K562 (cell line): ENCODE measurements around the gene NDUFAF2. TPM values are rescaled to one million over a fixed set of nuclear protein-coding genes. Genes with fewer than 3 reads are reported as not detected.

Experiments
- BRD4 ChIP-seq: fragments of 200-600 bp; sonication (generic); IDR thresholded peaks from 2 replicates; pipeline ENCODE4 v1.6.1; 2017; ENCODE audit warnings: inconsistent platforms
- CBX3 ChIP-seq, 2 experiments: IDR thresholded peaks; 1 replicate in 1 of 2; 2 replicates in 1 of 2; pipeline ENCODE4 v1.6.1; 2012; ENCODE audit warnings: inconsistent platforms in 2 of 2, low read length in 2 of 2, borderline replicate concordance in 1 of 2, control low read depth in 1 of 2
- CHD1 ChIP-seq: fragments of 200-600 bp; sonication (generic); IDR thresholded peaks from one replicate; pipeline ENCODE4 v1.6.1; 2012; ENCODE audit warnings: mild to moderate bottlenecking, moderate library complexity, low read length, inconsistent platforms
- EHMT2 ChIP-seq: fragments of 450-650 bp; IDR thresholded peaks from 2 replicates; pipeline ENCODE4 v1.6.1; 2018; ENCODE audit warnings: antibody characterized with exemption
- ESRRB ChIP-seq: fragments of 250-450 bp; sonication (Bioruptor Pico); IDR thresholded peaks from 2 replicates; pipeline ENCODE4 v1.5.0; 2020; ENCODE audit warnings: mild to moderate bottlenecking, moderate library complexity, borderline replicate concordance
- FOXK1 ChIP-seq: sonication (generic); formaldehyde crosslinking; IDR thresholded peaks from 2 replicates; pipeline ENCODE4 v1.8.0; 2022; ENCODE audit warnings: missing genetic modification reagents, mild to moderate bottlenecking, borderline replicate concordance
- FOXO4 ChIP-seq: fragments of 450-650 bp; formaldehyde crosslinking; IDR thresholded peaks from 2 replicates; pipeline ENCODE4 v1.4.0; 2020; ENCODE audit warnings: mild to moderate bottlenecking, moderate library complexity
- GABPB1 ChIP-seq: sonication (generic); formaldehyde crosslinking; IDR thresholded peaks from 2 replicates; pipeline ENCODE4 v1.8.0; 2022; ENCODE audit warnings: mild to moderate bottlenecking, missing genetic modification reagents
- GABPB2 ChIP-seq: fragments of 250-450 bp; sonication (Bioruptor Pico); conservative IDR thresholded peaks from 2 replicates; pipeline ENCODE4 v1.5.1; 2021; ENCODE audit warnings: mild to moderate bottlenecking
- GATAD2A ChIP-seq: fragments of 450-650 bp; IDR thresholded peaks from 2 replicates; pipeline ENCODE4 v1.6.1; 2017
- GTF2F1 ChIP-seq: IDR thresholded peaks from 2 replicates; pipeline ENCODE4 v1.6.1; 2011; ENCODE audit warnings: low read depth, low read length, improper control_type of control experiment
- KDM5B ChIP-seq: fragments of 200-600 bp; sonication (generic); IDR thresholded peaks from 2 replicates; pipeline ENCODE4 v1.6.1; 2012; ENCODE audit warnings: low read depth, mild to moderate bottlenecking, moderate library complexity, low read length, control low read depth, inconsistent platforms; ENCODE audit not compliant: insufficient replicate concordance
- MCM3 ChIP-seq: fragments of 450-650 bp; IDR thresholded peaks from 2 replicates; pipeline ENCODE4 v1.6.1; 2016
- MYBL2 ChIP-seq, 2 experiments: fragments of 450-650 bp in 1 of 2; sonication (generic) in 1 of 2; formaldehyde crosslinking in 1 of 2; IDR thresholded peaks; 2 replicates each; pipeline versions ENCODE4 v1.6.1 to v1.8.1; 2017 to 2022; ENCODE audit warnings: borderline replicate concordance in 1 of 2, inconsistent platforms in 1 of 2, low read depth in 1 of 2, mild to moderate bottlenecking in 1 of 2, missing genetic modification reagents in 1 of 2, moderate library complexity in 1 of 2
- MYNN ChIP-seq, 2 experiments: sonication (generic); formaldehyde crosslinking in 1 of 2; IDR thresholded peaks; 2 replicates each; pipeline versions ENCODE4 v1.5.0 to v1.6.1; 2016 to 2020; ENCODE audit warnings: antibody characterized with exemption in 1 of 2, missing genetic modification reagents in 1 of 2
- SFPQ ChIP-seq: fragments of 200-400 bp; formaldehyde crosslinking; IDR thresholded peaks from 2 replicates; pipeline ENCODE4 v1.6.1; 2017; ENCODE audit warnings: mild to moderate bottlenecking, low read depth, low read length, moderate library complexity
- SMARCC2 ChIP-seq: fragments of 450-650 bp; IDR thresholded peaks from 2 replicates; pipeline ENCODE4 v1.6.1; 2017; ENCODE audit warnings: antibody characterized with exemption, moderate library complexity, mild to moderate bottlenecking, low read depth
- TAL1 ChIP-seq: fragments of 450-650 bp; IDR thresholded peaks from 2 replicates; pipeline ENCODE4 v1.6.1; 2016; ENCODE audit warnings: mild to moderate bottlenecking
- TRIM25 ChIP-seq: fragments of 450-650 bp; IDR thresholded peaks from 2 replicates; pipeline ENCODE4 v1.7.0; 2016; ENCODE audit warnings: borderline replicate concordance
- U2AF2 ChIP-seq: fragments of 200-400 bp; formaldehyde crosslinking; optimal IDR thresholded peaks from 2 replicates; pipeline ENCODE3; 2017; ENCODE audit warnings: low read depth, mild to moderate bottlenecking, low read length
- ZBTB1 ChIP-seq: sonication (generic); formaldehyde crosslinking; IDR thresholded peaks from 2 replicates; pipeline ENCODE4 v1.8.1; 2023; ENCODE audit warnings: missing genetic modification reagents, low read depth, mild to moderate bottlenecking, borderline replicate concordance
- ZNF134 ChIP-seq: fragments of 250-450 bp; sonication (Bioruptor Pico); conservative IDR thresholded peaks from 2 replicates; pipeline ENCODE4 v1.4.0; 2020
- ZNF23 ChIP-seq: fragments of 250-450 bp; sonication (Bioruptor Pico); IDR thresholded peaks from 2 replicates; pipeline ENCODE4 v1.4.0; 2020; ENCODE audit warnings: mild to moderate bottlenecking
- polyA plus RNA-seq, 8 experiments: library from polyadenylated mRNA; depleted of rRNA in 4 of 8; stranded (reverse) in 5 of 8; unstranded in 3 of 8; fragments of >200 nt; fragmentation: Nextera tagmentation in 2 of 8; fragmentation: Illumina TruSeq in 1 of 8; extraction: Ambion mirVana in 2 of 8; extraction: Trizol in 1 of 8; gene quantifications; 2 replicates each; pipeline versions ENCODE4 v1.2.1 to v1.2.3, GENCODE V29; 2011 to 2014; ENCODE audit warnings: inconsistent platforms in 1 of 8, missing spikeins in 1 of 8
- total RNA-seq, 7 experiments: library from RNA; depleted of rRNA in 6 of 7; stranded (reverse); fragments of >200 nt in 6 of 7; fragmentation: Illumina TruSeq in 2 of 7; extraction: Trizol in 2 of 7; gene quantifications; 2 replicates each; pipeline versions ENCODE4 v1.2.1 to v1.2.3, GENCODE V29; 2011 to 2021; ENCODE audit warnings: low replicate concordance in 1 of 7

Gene NDUFAF2
- total and polyA plus RNA-seq, 9 of the 15 experiments (the other 6 are each of a cell fraction or from before 2014, with no cell fraction given), result 56.0 to 155 (median 95.9) TPM

- peak; percentile 84 for TF ChIP-seq KDM5B
- no peak for TF ChIP-seq ESRRB (CRISPR knock-in tag)
- TF ChIP-seq GABPB2 (CRISPR knock-in tag), result no peak
- TF ChIP-seq MYBL2 (IDR thresholded peaks at IDR 0.05; ENCODE audit: low read depth), result no peak
- no peak for TF ChIP-seq MYBL2 (CRISPR knock-in tag; IDR thresholded peaks at IDR 0.05; ENCODE audit: borderline replicate concordance)
- no peak for TF ChIP-seq SFPQ
- no peak for TF ChIP-seq CHD1
- TF ChIP-seq TAL1, result no peak
- no peak for TF ChIP-seq ZNF134 (CRISPR knock-in tag)
- no peak for TF ChIP-seq U2AF2
- 0 out of 2 replicates have a peak, but pooled peaks have one; percentile 29 for TF ChIP-seq EHMT2
- no peak; the same call in 1 of the 2 replicates for TF ChIP-seq GTF2F1
- no peak for TF ChIP-seq GATAD2A
- peak; percentile 75; the same call in 1 of the 2 replicates for TF ChIP-seq BRD4
- TF ChIP-seq GABPB1 (CRISPR knock-in tag), result peak; percentile 94
- no peak; the same call in 1 of the 2 replicates for TF ChIP-seq ZBTB1 (CRISPR knock-in tag)
- TF ChIP-seq ZNF23 (CRISPR knock-in tag), result no peak
- TF ChIP-seq FOXK1 (CRISPR knock-in tag), result peak; percentile 54; the same call in 1 of the 2 replicates
- TF ChIP-seq SMARCC2, result no peak
- no peak for TF ChIP-seq MCM3
- TF ChIP-seq CBX3 (IDR thresholded peaks at IDR 0.05; ENCODE audit: borderline replicate concordance in 1 of 2, low read length in 2 of 2), result 0 out of 3 replicates have a peak, but pooled peaks of 1 of the 2 experiments have one; percentile 22
- TF ChIP-seq MYNN (IDR thresholded peaks at IDR 0.05), result no peak
- no peak for TF ChIP-seq MYNN (CRISPR knock-in tag; IDR thresholded peaks at IDR 0.05)
- no peak for TF ChIP-seq TRIM25
- TF ChIP-seq FOXO4, result no peak
Measured at GRCh38 chr5:61162010-61162831, 217.2 kb downstream of the NDUFAF2 start, which contains the start of gene SMIM15 (continued).
